Stimulated activated CD4-positive, alpha-beta T cell treated with anti-CD3 and anti-CD28 coated beads, Interleukin-1b, Interleukin-23, amount 100 ng/mL, for 4 hours (primary cell): ENCODE results near the gene TNFSF15.

Experiments
- DNase-seq, 2 donors: peaks; one replicate each; pipeline ENCODE4 v3.0.0-alpha.2; 2020; ENCODE audit warnings: low read depth in 2 of 2

The TNFSF15 gene

DNA sequence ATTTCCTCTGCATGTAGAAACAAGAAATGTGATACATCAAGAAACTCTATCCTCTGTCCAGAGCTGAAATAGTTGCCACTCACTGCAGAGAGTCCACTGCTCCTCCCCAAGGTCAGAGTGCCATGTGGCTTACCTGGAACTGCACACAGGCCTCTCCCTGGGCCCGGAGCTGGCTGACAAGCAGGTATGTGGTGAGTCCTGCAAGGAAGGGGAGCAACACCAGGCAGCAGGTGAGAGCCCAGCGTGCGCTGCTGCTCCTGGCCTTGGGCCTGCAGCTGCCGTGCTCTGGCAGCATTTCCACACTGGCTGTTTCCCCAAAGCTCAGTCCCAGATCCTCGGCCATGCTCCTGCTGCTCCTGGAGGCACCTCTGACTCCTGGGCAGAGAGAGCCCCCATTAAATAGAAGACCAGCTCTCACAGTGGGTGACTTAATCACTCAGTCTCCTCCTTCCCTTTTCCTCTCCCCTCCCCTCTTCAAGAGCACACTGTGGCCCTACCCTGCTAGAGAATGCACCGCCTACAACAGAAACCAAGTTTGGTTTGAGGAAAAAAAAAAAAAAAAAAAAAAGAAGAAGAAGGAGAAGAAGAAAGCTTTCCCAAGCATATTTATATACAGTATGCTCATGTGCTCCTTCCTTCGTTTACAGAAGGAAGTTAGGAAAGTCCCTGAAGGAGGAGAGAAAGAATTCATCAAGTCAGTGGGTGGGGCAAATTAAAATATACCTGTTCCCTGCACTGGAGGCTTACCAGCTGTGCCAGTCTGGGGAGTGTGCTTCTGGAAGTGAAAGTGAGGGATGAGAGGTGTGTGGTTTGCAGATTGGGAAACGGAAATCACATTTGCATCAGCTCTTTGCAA, at the start of gene TNFSF15:
Gene TNFSF15 (minus strand): TSS at position 370 of the 856 bp plus-strand sequence. CDS start 27 bp downstream, at position 343.
- DNase-seq: no peak

- DNase-seq: no peak
These were observed 49.6 kb upstream of the TNFSF15 start for GRCh38 chr9:114855488-114855887.

GRCh38 chr9:114854736-114855355, 49.0 kb upstream of the TNFSF15 start:
- no peak for DNase-seq

DNA sequence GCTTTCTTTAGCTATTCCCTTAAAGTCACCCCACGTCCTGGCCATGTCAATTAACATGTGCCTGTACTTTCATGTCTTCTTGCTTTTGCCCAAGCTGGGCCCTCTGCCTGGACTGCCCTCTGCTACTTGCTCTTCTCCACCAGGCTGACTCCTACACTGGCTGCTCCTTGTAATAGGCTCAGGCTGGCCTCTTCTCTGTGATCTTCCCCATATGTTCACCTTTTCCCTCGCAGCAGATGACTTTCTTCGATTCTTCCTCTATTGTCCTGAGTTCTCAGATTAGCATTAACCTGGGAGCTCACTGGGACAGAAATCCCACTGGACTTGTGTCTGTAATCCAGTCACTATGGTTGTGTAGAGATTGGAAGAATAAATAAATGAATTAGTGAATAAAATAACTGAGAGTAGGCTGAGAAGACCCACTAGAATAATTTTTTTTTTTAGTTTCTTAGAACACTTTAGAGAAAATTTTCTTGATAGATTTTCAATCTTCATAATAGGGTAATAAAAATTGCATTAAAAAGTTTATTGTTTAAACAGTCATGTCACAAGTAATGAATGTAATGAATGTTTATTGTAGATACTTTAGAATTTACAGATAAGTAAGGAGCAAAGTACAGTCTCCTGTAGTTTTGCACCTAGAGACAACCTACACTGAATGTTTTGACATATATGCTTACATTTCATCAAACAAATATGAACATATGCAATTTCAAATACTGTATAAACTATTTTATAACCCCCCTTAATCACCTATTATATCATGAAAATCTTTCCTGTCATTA, 47.4 kb upstream of the TNFSF15 start:
- no peak for DNase-seq

DNA sequence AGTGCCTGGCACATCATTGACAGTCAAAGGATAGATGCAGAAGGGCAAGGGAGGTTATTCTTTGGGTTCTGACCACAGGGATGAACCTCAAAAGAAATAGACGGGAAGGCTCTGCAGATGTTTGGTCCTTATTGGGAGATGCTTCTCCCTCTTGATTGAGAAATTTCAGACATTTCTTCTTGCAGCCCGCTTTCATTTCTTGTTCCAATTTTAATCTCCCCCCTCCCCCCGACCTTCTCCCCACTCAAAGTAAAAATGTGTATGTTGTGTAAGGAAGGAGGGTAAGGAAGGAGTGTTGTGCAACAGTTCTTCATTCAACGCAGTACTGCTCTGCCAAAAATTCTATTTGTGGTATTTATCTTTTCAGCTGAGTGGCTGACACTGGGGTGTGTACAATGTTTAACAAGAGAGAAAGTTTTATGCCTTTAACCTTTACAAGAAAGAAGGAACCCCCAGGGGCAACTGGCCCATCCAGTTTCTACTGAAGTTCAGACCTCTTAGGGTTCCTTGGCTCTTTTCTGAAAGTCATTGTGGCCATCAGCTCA, 46.3 kb upstream of the TNFSF15 start:
- DNase-seq: no peak

- DNase-seq: no peak
These were observed 45.5 kb upstream of the TNFSF15 start for GRCh38 chr9:114851306-114851705.

GRCh38 chr9:114850871-114851270, 45.0 kb upstream of the TNFSF15 start:
- no peak for DNase-seq

DNA sequence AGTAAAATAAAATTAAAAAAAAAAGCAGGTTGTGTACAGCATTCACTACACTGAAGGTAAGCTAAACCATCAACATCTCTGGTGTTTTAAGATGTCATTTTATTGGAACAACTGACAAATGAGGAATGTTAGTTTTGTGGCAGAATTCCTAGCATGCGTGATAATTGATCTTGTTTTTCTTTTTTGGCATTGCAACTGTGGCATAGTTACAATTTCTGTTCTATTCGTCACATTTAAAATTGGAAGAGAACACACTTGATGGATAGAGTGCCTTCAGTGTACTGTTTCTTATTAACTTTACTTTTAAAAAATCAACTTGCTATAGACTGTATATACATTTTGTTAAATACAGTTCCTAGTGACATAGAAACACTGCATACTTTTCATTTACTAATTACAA, 43.6 kb upstream of the TNFSF15 start:
- no peak for DNase-seq

DNA sequence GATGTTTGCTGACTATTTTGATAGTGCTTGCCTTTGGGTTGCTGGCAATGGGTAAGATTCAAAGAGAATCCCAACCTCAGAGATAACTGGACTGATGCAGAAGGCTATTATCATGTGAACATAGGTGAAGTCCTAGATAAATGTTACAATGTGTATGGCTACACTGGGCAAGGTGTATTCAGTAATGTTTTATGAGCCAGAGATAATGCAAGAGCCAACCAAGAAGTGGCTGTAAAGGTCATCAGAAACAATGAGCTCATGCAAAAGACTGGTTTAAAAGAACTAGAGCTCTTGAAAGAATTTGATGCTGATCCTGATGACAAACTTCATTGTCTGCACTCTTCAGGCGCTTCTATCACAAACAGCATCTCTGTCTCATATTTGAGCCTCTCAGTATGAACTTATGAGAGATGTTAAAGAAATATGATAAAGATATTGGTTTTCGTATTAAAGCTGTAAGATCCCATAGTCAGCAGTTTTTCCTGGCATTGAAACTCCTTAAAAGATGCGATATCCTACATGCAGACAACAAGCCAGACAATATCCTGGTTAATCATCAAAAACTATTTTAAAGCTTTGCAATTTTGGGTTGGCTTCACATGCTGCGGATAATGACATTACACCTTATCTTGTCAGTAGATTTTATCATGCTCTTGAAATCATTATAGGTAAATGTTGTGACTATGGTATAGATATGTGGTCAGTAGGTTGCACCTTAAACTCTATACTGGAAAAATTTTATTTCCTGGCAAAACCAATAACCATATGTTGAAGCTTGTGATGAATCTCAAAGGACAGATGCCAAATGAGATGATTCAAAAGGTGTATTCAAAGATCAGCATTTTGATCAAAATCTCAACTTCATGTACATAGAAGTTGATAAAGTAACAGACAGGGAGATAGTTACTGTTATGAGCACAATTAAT, 41.9 kb upstream of the TNFSF15 start:
- DNase-seq: no peak

DNA sequence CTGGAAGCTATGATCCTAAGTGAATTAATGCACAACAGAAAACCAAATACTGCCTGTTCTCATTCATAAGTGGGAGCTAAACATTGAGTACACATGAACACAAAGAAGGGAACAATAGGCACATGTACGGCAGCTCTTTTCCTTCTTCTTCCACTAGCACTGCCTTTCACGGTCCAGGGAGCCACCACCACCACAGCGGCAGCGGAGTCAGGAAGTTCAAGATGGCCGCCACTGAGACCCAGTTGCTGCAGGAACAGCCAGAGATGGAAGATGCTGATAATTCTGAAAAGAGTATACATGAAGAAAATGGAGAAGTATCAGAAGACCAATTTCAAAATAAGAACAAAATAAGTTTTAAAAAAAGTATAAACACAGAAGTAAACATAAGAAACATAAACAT, 39.5 kb upstream of the TNFSF15 start:
- DNase-seq: no peak

DNA sequence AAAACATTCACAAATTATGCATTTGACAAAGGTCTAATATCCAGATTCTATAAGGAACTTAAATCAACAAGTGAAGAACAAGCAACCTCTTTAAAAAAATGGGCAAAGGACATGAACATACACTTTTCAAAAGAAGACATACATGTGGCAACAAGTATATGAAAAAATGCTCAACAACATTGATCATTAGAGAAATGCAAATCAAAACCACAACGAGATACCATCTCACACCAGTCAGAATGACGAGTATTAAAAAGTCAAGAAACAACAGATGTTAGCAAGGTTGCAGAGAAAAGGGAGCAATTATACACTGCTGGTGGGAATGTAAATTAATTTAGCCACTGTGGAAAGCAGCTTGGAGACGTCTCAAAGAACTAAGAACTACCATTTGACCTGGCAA, 38.9 kb upstream of the TNFSF15 start:
- DNase-seq: no peak

DNA sequence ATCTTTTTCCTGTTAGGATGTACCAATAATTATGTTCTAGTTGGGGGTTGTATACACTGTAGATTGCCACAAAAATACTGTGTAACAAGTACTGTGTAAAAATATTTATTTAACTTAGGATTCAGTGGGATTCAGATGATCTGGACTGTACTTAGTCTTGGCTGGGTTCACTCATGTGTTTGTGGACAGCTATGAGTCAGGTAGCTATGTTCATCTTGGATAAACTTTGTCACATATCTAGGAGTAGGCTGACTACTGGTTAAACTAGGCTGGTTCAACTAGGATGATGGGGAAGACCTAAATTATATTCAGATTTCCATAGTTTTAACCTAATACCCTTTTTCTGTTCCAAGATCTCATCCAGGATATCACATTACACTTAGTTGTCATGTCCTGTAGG, 32.1 kb upstream of the TNFSF15 start:
- no peak for DNase-seq

DNA sequence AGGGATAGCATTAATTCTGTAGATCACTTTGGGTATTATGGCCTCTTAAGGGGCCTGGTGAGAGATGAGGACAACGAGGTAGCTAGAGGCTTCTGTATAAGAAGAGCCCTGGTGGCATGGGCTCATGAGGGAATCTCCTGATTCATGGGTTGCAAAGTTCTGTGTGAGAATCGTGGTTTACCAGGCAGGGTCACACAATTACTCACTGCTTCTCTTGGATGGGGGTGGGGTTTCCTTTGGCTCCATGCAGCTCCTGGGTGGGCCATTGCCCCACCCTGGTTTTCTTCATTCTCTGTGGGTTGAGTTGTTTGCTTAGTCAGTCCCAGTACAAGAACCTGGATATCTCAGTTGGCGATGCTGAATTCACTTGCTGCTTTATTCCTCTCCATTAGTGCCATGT, 30.9 kb upstream of the TNFSF15 start:
- no peak for DNase-seq

- no peak for DNase-seq
These were observed 28.5 kb upstream of the TNFSF15 start for GRCh38 chr9:114834386-114834785.

DNA sequence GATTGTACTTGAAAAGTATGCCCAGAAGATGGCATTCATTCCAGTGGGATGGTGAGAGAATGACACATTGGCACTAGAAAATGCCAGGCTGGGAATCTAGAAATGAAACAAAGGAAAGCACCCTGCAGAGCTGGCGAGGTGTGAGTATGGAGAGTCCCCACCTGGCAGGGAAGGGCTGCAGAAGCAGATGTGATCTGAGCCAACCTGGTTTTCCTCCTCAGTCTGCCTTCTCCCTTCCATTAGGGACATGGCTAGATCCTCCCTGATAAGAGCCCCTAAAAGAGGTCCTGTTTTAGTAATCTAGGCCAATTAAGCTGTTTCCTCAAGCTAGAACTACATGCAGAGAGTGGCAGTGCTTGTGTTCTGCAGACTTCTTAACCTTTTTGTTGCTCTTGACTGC, 24.7 kb upstream of the TNFSF15 start:
- no peak for DNase-seq

GRCh38 chr9:114829574-114830440, 24.0 kb upstream of the TNFSF15 start:
- no peak for DNase-seq

DNA sequence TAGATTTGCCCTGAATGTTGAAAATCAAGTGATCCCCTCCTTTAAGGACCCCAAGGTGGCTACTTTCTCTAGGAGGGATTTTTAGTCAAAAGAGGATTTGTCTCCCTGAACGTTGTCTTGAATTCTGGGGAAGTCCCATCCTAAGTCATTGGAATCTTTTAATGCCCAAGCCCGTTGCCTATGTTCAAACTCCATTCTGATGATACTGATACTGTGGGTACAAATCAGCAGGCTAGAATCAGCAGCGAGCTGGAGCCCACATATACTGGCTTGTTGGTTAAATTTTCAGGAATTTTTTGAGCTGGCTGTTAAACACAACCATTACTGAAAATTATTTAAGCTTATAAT, 22.4 kb upstream of the TNFSF15 start:
- DNase-seq: no peak

GRCh38 chr9:114827641-114828302, 21.9 kb upstream of the TNFSF15 start:
- DNase-seq: no peak

GRCh38 chr9:114826431-114826830, 20.6 kb upstream of the TNFSF15 start:
- DNase-seq: no peak
